ENCODE results near the gene PSMD1. TPM values are rescaled to one million over a fixed set of nuclear protein-coding genes. Genes with fewer than 3 reads are reported as not detected.

PSMD1 gene
- total RNA-seq, 4 donors from 2014 or later: 53.9 to 86.9 (median 64.4) TPM

- no peak for TF ChIP-seq CTCF (IDR thresholded peaks at IDR 0.05; ENCODE audit: low read depth)
These were observed 20.0 kb upstream of the PSMD1 start for GRCh38 chr2:231036578-231037106.

DNA sequence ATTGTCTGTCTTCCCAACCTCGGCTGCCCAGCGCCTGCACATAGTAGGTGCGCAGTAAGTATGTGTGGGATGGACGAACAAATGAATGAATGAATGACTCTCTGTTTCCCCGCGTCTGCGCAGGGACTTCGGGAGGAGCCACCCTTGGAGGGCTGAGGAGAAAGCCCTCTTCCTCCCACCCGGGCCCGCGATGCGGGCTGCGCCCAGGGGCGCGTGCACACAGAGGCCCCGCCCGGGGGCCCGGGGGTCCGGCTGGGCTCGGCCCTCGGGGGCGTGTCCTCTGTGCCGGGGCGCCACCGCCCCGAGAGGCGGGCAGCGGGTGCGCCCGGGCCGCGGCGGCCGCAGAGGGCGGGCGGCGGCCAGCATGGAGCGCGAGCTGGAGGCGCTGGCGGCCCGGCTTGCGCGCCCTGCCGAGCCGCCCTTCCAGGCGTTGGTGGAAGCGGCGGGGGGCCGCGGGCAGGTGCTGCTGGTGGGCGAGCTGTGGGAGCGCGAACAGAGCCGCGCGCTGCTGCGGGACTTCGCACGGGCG lies 19.4 kb upstream of the PSMD1 start, which contains the start of gene C2orf72:
Gene C2orf72 (plus strand): TSS at position 322 of the 529 bp plus-strand sequence. CDS start 43 bp downstream, at position 365.
- TF ChIP-seq CTCF (IDR thresholded peaks at IDR 0.05; ENCODE audit: low read depth): no peak

DNA sequence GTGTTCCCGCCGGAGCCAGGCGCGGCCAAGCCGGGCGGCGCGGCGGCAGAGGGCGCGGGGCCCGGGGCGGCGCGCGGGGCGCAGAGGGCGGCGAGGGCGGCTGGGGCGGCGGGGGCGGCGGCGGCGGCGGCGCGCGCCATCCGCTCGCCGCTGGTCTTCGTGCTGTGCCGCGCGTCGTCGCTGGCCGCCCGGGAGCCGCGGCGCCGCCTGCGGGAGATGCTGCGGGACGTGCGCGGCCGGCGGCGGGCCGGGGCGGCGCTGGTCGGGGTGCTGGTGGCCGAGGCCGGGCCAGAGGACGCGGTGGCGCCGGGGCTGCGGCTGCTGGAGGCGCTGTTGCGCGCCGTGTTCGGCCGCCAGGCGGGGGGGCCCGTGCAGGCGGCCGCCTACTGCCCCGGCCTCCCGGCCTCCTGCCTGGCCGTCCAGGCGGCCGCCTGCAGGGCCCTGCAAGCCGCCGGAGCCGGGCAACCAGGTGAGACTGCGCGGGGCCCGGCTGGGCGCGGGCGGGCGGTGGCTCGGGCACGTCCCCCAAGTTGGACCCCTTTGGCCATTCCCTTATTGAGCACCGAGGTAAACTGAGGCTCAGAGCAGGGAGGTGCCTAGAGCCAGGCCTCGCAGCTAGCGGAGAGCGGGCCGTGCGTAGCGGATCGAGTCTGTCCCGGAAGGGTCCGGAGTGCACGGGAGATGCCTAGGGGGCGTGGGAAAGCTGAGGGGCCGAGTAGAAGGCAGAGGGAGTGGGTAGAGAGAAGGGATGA lies 18.8 kb upstream of the PSMD1 start:
- TF ChIP-seq CTCF (IDR thresholded peaks at IDR 0.05; ENCODE audit: low read depth): no peak

- TF ChIP-seq CTCF (IDR thresholded peaks at IDR 0.05; ENCODE audit: low read depth): no peak
These were observed 18.0 kb upstream of the PSMD1 start for GRCh38 chr2:231038483-231039293.

DNA sequence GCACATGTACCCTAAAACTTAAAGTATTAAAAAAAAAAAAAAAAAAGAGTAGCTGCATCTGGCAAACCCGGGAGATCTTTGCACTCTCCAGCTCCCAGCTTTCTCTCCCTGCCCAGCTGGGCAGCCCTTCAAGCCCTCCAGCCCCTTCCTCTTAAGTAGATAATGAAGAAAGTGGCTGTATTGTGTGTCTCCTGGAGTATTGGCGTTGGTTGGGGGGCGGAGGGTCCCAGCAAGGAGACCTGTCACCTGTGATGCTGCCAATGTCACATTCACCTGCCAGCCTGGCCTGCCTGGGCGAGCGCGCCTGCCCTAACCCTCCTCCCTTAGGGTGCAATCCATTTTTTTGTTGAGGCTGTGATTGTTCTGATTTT lies 17.4 kb upstream of the PSMD1 start:
- TF ChIP-seq CTCF (IDR thresholded peaks at IDR 0.05; ENCODE audit: low read depth): no peak

GRCh38 chr2:231039821-231040364 lies 16.8 kb upstream of the PSMD1 start:
- no peak for TF ChIP-seq CTCF (IDR thresholded peaks at IDR 0.05; ENCODE audit: low read depth)
